H9 (cell line): ENCODE data around the gene ROBO1. TPM values are rescaled to one million over a fixed set of nuclear protein-coding genes. Genes with fewer than 3 reads are reported as not detected.
A peak's percentile ranks its signal among the peaks of the same experiment; 100 is the strongest.

ENCODE experiments used
- DNase-seq: peaks from one replicate; pipeline ENCODE4 v3.0.0-alpha.2; 2017
- H2AFZ ChIP-seq: one replicate; pipeline ENCODE4 v1.6.1; 2013; ENCODE audit warnings: mild to moderate bottlenecking, low read length, control low read depth, moderate library complexity
- H2AK5ac ChIP-seq: 2 replicates; pipeline ENCODE4 v1.6.1; 2013; ENCODE audit warnings: low read length, control low read depth, mixed read lengths; ENCODE audit not compliant: insufficient read length
- H2BK120ac ChIP-seq: one replicate; pipeline ENCODE4 v1.6.1; 2013; ENCODE audit warnings: low read depth, mild to moderate bottlenecking, low read length, control low read depth, inconsistent platforms; ENCODE audit not compliant: poor library complexity, severe bottlenecking
- H2BK12ac ChIP-seq: 2 replicates; pipeline ENCODE4 v1.6.1; 2013; ENCODE audit warnings: low read length, control low read depth, mixed read lengths, low read depth; ENCODE audit not compliant: insufficient read length
- H2BK15ac ChIP-seq: 2 replicates; pipeline ENCODE4 v1.6.1; 2013; ENCODE audit warnings: low read depth, low read length, control low read depth
- H2BK20ac ChIP-seq: one replicate; pipeline ENCODE4 v1.6.1; 2013; ENCODE audit warnings: low read depth, mild to moderate bottlenecking, low read length, control low read depth, inconsistent platforms; ENCODE audit not compliant: poor library complexity, severe bottlenecking
- H2BK5ac ChIP-seq: 2 replicates; pipeline ENCODE4 v1.6.1; 2013; ENCODE audit warnings: low read length, control low read depth, mixed read lengths; ENCODE audit not compliant: insufficient read length
- H3K14ac ChIP-seq: 2 replicates; pipeline ENCODE4 v1.6.1; 2013; ENCODE audit warnings: low read length, control low read depth; ENCODE audit not compliant: insufficient read depth
- H3K18ac ChIP-seq: 2 replicates; pipeline ENCODE4 v1.6.1; 2013; ENCODE audit warnings: low read depth, mild to moderate bottlenecking, mixed read lengths, low read length, control low read depth; ENCODE audit not compliant: insufficient read length
- H3K23ac ChIP-seq: 2 replicates; pipeline ENCODE4 v1.6.1; 2013; ENCODE audit warnings: low read length, control low read depth, mixed read lengths, low read depth; ENCODE audit not compliant: insufficient read length
- H3K23me2 ChIP-seq: 2 replicates; pipeline ENCODE4 v1.6.1; 2013; ENCODE audit warnings: low read depth, mild to moderate bottlenecking, mixed read lengths, low read length, control low read depth; ENCODE audit not compliant: insufficient read length, poor library complexity, severe bottlenecking
- H3K27ac ChIP-seq: 2 replicates; pipeline ENCODE4 v1.5.1; 2013; ENCODE audit warnings: low read length, control low read depth, mixed read lengths, low read depth; ENCODE audit not compliant: insufficient read length
- H3K27me3 ChIP-seq: 2 replicates; pipeline ENCODE4 v1.6.1; 2013; ENCODE audit warnings: low read length, control low read depth, inconsistent platforms; ENCODE audit not compliant: insufficient read depth
- H3K4ac ChIP-seq: 2 replicates; pipeline ENCODE4 v1.6.1; 2013; ENCODE audit warnings: low read depth, mild to moderate bottlenecking, control low read depth, inconsistent platforms, low read length, moderate library complexity
- H3K4me1 ChIP-seq: 2 replicates; pipeline ENCODE4 v1.6.1; 2013; ENCODE audit warnings: low read length, control low read depth, inconsistent platforms; ENCODE audit not compliant: insufficient read depth
- H3K4me2 ChIP-seq: 2 replicates; pipeline ENCODE4 v1.6.1; 2013; ENCODE audit warnings: low read length, control low read depth, mixed read lengths; ENCODE audit not compliant: insufficient read length, insufficient read depth
- H3K56ac ChIP-seq: 2 replicates; pipeline ENCODE4 v1.6.1; 2013; ENCODE audit warnings: low read depth, mild to moderate bottlenecking, mixed read lengths, low read length, control low read depth; ENCODE audit not compliant: insufficient read length
- H3K79me1 ChIP-seq: 2 replicates; pipeline ENCODE4 v1.6.1; 2013; ENCODE audit warnings: low read depth, mild to moderate bottlenecking, moderate library complexity, low read length, control low read depth, inconsistent platforms; ENCODE audit not compliant: insufficient read depth, poor library complexity, severe bottlenecking
- H3K79me2 ChIP-seq: 2 replicates; pipeline ENCODE4 v1.6.1; 2013; ENCODE audit warnings: low read length, control low read depth, inconsistent platforms; ENCODE audit not compliant: insufficient read depth
- H3K9ac ChIP-seq: 2 replicates; pipeline ENCODE4 v1.6.1; 2013; ENCODE audit warnings: low read length, control low read depth, mixed read lengths; ENCODE audit not compliant: insufficient read length; ENCODE audit errors: extremely low read depth
- H3K9me3 ChIP-seq: one replicate; pipeline ENCODE4 v1.6.1; 2013; ENCODE audit warnings: low read depth, low read length, inconsistent platforms; ENCODE audit not compliant: control insufficient read depth
- H3T11ph ChIP-seq: one replicate; pipeline ENCODE4 v1.6.1; 2013; ENCODE audit warnings: mild to moderate bottlenecking, low read length, control low read depth, inconsistent platforms
- H4K20me1 ChIP-seq: one replicate; pipeline ENCODE4 v1.6.1; 2013; ENCODE audit not compliant: control insufficient read depth, insufficient read length, insufficient read depth
- H4K5ac ChIP-seq: 2 replicates; pipeline ENCODE4 v1.6.1; 2013; ENCODE audit warnings: low read depth, mild to moderate bottlenecking, mixed read lengths, low read length, control low read depth; ENCODE audit not compliant: insufficient read length
- H4K8ac ChIP-seq: replicated peaks from 2 replicates; pipeline ENCODE4 v1.6.1; 2013; ENCODE audit warnings: low read length, control low read depth, mixed read lengths, low read depth; ENCODE audit not compliant: insufficient read length
- H4K91ac ChIP-seq: 2 replicates; pipeline ENCODE4 v1.6.1; 2013; ENCODE audit warnings: low read depth, mild to moderate bottlenecking, moderate library complexity, mixed read lengths, low read length, control low read depth; ENCODE audit not compliant: insufficient read length
- H3K27ac Mint-ChIP-seq, 3 experiments: 2 replicates in 2 of 3; 3 replicates in 1 of 3; pipeline ENCODE4 v1.8.0; 2020 to 2021; ENCODE audit warnings: mixed read lengths in 3 of 3, mild to moderate bottlenecking in 1 of 3, moderate library complexity in 1 of 3
- H3K27me3 Mint-ChIP-seq: 2 replicates; pipeline ENCODE4 v1.8.0; 2021; ENCODE audit warnings: low read depth, mild to moderate bottlenecking, moderate library complexity, mixed read lengths
- H3K36me3 Mint-ChIP-seq, 3 experiments: 2 replicates in 2 of 3; 3 replicates in 1 of 3; pipeline ENCODE4 v1.8.0; 2020 to 2021; ENCODE audit warnings: low read depth in 3 of 3, mixed read lengths in 3 of 3; ENCODE audit not compliant: insufficient read depth in 1 of 3
- H3K4me1 Mint-ChIP-seq, 2 experiments: 2 replicates each; pipeline ENCODE4 v1.8.0; 2020; ENCODE audit warnings: mixed read lengths in 2 of 2
- H3K4me3 Mint-ChIP-seq, 2 experiments: 2 replicates in 1 of 2; 3 replicates in 1 of 2; pipeline ENCODE4 v1.8.0; 2020 to 2021; ENCODE audit warnings: mild to moderate bottlenecking in 2 of 2, mixed read lengths in 2 of 2, moderate library complexity in 1 of 2
- H3K9me3 Mint-ChIP-seq, 2 experiments: 2 replicates in 1 of 2; 3 replicates in 1 of 2; pipeline ENCODE4 v1.8.0; 2020; ENCODE audit warnings: mild to moderate bottlenecking in 2 of 2, mixed read lengths in 2 of 2, moderate library complexity in 1 of 2
- WGBS: extraction: QIAGEN DNeasy Blood & Tissue Kit; methylation state at CpG from one replicate; pipeline ENCODE4 v1.1.7; 2013; ENCODE audit warnings: missing lambda C conversion rate, low lambda C conversion rate, mixed read lengths; ENCODE audit not compliant: insufficient read length; ENCODE audit errors: extremely low coverage; 5-methylcytosine and 5-hydroxymethylcytosine counted together
- total RNA-seq: library from RNA; stranded (reverse); gene quantifications from 2 replicates; pipeline ENCODE4 v1.2.1, GENCODE V29; 2021
- TF ChIP-seq, protein P1 (sequence below): fragments of 200-600 bp; sonication (generic); conservative IDR thresholded peaks from 3 replicates; pipeline ENCODE4 v1.8.0; 2021; ENCODE audit warnings: antibody characterized with exemption, mild to moderate bottlenecking

The ROBO1 gene
- total RNA-seq, 1 experiment from 2014 or later, result 62.7 TPM

DNA sequence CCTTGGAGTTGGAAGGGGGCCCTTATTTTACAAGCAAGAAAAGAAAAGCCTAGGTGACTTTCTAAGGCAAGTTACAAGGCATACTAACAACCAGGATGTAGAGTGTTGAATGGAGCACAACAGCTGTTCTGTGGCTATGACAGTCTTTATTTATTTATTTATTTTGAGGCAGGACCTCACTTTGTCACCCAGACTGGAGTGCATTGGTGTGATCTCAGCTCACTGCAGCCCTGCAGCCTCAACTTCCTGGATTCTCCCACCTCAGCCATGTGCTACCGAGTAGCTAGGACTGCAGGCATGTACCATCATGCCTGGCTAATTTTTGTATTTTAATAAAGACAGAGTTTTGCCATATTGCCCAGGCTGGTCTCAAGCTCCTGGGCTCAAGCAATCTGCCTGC lies 973.4 kb downstream of the ROBO1 start:
- no peak overlapping the region for H3K4ac ChIP-seq
- H3K56ac ChIP-seq, result no peak overlapping the region
- H2BK15ac ChIP-seq, result no peak overlapping the region; the same call in 1 of the 2 replicates
- no peak overlapping the region for H3K14ac ChIP-seq
- H3K9ac ChIP-seq, result no peak overlapping the region
- H4K5ac ChIP-seq, result no peak overlapping the region
- H4K8ac ChIP-seq, result no peak overlapping the region
- no peak overlapping the region for H2BK20ac ChIP-seq
- no CpG with 5 or more reads among the region's 1 CpG for WGBS
- no peak overlapping the region for H2AFZ ChIP-seq
- H3K9me3 ChIP-seq, result no peaks in the 10 kb centered on the region
- H3K79me2 ChIP-seq, result no peaks in the 10 kb centered on the region
- H2BK120ac ChIP-seq, result no peak overlapping the region
- Mint-ChIP-seq H3K27me3 (no peaks in the 10 kb centered on the region), H3K36me3 (no peaks in the 10 kb centered on the region), H3K4me1 (peaks cover 7 to 9% of the 10 kb centered on the region in 2 experiments), H3K27ac (0 out of 7 replicates have a peak overlapping the region, but pooled peaks of 1 of the 3 experiments have one; percentile 20), H3K4me3 (no peak overlapping the region), H3K9me3 (no peaks in the 10 kb centered on the region)
- H2BK12ac ChIP-seq, result no peak overlapping the region
- DNase-seq, result no peak
- H3T11ph ChIP-seq, result no peak overlapping the region
- no peaks in the 10 kb centered on the region for H3K23me2 ChIP-seq
- no peak overlapping the region for H3K18ac ChIP-seq
- TF ChIP-seq, protein P1, sequence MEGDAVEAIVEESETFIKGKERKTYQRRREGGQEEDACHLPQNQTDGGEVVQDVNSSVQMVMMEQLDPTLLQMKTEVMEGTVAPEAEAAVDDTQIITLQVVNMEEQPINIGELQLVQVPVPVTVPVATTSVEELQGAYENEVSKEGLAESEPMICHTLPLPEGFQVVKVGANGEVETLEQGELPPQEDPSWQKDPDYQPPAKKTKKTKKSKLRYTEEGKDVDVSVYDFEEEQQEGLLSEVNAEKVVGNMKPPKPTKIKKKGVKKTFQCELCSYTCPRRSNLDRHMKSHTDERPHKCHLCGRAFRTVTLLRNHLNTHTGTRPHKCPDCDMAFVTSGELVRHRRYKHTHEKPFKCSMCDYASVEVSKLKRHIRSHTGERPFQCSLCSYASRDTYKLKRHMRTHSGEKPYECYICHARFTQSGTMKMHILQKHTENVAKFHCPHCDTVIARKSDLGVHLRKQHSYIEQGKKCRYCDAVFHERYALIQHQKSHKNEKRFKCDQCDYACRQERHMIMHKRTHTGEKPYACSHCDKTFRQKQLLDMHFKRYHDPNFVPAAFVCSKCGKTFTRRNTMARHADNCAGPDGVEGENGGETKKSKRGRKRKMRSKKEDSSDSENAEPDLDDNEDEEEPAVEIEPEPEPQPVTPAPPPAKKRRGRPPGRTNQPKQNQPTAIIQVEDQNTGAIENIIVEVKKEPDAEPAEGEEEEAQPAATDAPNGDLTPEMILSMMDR, result no peak
- no peak overlapping the region for H4K91ac ChIP-seq
- H3K23ac ChIP-seq, result no peak overlapping the region
- H2BK5ac ChIP-seq, result no peak overlapping the region
- H3K4me2 ChIP-seq, result no peak overlapping the region
- no peaks in the 10 kb centered on the region for H4K20me1 ChIP-seq
- no peak overlapping the region for H3K27ac ChIP-seq
- H2AK5ac ChIP-seq, result no peak overlapping the region
- H3K27me3 ChIP-seq, result no peaks in the 10 kb centered on the region
- peaks cover 2% of the 10 kb centered on the region; the same call in 1 of the 2 replicates for H3K4me1 ChIP-seq
- peaks cover 3% of the 10 kb centered on the region for H3K79me1 ChIP-seq
